Stromal cell of bone marrow (primary cell): ENCODE data around the gene B9D1.

ENCODE experiments used
- DNase-seq: peaks from one replicate; pipeline ENCODE4 v3.0.0-alpha.2; 2012; ENCODE audit warnings: low read depth

The B9D1 gene

DNA sequence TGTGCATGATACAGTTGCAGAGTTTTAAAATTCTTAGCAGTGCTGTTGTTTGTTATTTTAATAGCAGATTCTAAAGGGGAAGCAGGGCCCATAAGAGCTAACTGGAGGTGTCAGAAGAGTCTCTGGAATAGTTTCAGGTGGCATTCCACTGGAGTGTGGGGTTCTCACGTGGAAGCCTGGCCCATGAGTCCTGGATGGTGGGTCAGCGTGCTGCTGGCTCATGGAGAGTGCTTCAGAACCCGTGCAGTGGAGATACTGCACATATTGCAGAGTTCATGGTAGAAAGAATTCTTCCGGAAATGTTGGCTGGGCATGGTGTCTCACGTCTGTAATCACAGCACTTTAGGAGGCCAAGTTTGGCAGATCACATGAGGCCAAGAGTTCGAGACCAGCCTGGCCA is 43.9 kb downstream of the B9D1 start:
- no peak for DNase-seq

DNA sequence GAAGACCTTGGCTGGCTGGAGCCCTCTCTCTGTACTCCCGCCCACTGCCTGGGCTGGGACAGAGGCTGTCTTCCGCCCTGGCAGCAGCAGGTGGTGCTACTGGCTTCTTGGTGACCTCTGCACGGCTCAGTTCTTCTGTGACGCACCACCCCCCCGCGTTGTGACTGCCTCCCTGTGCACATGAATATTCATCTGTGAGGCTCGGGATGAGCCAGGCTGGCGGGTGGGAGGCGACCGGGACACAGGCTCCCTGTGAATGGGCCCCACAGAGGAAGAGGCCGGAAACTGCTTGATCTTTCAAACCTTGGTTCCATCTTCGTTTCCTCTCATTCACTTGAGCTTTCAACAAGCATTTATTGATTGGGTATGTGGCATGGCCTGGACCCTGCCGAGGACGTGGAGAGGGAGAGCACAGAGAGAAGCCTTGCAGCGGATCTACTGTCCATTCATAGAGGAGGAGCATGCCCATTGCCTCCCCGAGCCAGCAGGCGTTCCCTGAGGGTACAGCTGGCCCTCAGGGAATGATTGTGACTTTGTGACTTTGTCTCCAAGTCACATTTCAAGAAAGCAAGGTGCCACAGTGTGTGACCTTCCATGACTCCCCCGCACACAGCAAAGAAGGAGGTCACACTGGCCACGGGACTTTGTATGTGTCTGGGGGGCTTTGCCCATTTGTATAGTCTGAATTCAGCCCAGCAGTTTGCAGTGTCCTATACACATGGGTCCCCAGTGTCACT is 45.0 kb downstream of the B9D1 start:
- no peak for DNase-seq

DNA sequence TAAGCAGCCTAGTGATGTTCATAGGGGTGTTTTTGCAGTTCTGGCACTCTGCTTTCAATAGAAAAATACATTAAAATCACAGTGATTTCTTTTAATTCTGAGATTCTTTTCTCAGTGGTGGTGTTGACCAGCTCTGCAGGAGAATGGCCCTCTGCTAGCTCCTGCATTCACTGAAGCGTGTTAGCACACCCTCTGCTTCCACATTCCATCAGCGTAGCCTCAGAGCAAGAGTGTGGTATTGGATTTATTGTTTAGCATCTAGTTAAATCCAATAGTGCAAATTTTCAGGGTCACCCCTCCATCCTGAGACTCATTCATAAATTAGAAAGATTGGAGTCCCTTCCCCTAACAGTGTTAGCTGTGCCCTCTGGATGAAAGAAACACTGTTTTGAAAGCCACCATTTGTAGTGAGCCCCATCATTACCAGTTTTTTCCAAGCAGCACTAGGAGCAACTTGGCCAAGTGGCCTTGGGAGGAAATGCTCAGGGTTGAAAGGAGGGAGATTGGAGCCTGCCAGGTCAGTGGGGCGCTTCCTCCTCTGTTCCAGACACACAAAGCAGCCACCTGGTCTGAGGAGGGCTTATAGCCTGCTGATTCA is 45.7 kb downstream of the B9D1 start:
- DNase-seq: no peak

DNA sequence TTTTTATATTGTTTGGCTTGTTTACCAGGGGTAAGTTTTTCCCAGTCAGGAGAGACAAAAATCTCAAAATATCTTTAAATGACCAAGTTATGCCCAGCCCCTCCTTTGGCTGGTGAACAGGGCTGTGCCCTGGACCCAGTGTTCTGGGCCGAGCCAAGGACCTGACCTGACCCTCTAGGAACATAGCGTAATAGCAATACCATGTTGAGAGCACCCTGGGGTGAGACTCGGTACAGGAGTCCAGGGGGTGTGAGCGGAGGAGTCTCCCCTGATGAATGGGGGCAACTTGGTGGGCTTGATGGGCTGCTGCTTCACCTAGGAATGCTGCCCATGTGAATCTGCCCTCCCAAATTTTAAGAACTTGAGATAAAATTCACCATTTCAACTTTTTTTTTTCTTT is 47.4 kb downstream of the B9D1 start:
- DNase-seq: no peak

DNA sequence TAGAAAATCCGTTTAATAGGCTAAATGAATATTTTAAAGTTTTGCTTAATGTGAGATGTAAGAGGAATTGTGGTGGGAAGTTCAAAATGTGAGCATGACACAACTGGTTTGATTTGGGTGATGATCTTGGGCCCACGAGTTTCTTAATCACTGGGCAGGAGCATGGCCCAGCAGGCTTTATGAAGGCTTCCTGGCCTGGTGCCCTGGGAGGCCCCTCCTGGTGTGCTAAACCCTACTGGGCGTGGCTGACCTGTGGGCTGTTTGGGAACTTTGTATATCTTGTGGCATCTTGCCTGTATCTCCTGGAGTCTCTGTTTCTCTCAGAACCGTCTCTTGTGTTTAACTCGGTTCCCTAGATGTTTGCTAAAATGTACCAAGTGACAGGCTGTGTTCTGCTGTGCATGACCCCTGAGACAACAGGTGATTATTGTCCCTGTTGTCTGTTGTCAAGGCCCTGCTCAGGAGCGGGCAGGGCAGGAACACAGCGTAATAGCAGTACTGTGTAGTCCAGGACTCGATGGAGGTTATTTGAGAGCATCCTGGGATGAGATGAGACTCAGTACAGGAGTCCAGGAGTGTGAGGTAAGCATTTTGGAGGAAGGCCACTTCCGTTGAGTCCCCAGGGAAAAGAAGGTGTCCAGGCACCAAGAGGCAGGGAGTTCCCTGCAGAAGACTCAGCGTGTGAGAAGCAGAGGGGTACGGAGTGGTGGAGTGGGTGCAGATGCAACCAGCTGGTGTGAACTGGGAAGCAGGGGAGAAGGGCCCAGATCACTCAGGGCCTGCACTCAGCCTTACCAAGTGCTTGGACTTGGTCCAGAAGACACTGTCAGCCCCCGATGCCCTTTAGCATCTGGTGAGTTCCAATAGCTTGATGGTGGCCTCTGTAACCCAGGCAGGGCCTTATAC is 48.5 kb downstream of the B9D1 start:
- DNase-seq: no peak

DNA sequence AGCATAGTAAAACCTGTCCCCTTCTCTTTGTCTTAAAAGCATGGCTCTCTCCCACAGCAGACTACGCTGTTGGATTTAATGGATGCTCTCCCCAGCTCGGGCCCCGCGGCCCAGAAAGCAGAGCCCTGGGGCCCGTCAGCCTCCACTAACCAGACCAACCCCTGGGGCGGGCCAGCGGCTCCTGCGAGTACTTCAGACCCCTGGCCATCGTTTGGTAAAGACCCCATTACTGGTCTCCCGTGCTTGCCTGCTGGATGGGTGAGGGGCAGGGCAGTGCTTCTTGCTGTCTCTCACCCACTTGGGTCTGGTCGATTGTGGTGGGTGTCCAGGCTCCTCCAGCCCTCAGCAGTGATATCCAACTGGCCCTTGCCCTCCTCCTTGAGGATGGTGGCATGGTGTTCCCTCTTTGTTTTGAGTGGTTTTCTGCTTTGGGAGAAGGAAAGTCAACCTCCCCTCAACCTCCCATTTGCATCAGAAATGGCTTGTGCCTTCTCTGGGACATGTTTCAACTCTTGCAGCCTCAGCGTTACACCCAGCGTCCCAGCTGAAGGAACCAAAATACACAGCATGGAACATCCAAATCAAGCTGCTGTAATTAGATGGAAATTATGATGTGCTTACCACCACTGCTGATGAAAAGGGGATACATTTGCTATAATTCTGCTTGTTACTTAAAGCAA is 49.3 kb downstream of the B9D1 start:
- no peak for DNase-seq

DNA sequence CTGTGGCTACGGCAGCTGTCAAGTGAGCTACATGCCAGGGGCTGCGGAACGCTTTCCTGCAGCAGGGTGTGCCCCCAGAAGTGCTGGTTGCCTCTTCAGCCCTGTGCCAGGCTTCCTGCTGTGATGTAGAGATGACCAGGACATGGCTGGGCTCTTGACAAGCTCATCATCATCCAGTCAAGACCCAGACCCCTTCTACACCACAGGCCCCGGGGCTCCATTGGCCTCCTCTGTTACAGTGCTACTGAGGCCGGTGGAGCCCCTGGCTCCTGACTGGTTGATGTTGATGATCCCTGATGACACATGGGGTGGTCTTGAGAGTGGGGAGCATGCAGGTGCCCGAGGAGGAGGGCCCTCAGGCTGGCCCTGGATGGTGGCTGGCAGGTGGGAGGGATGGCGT is 50.1 kb downstream of the B9D1 start:
- DNase-seq: no peak

DNA sequence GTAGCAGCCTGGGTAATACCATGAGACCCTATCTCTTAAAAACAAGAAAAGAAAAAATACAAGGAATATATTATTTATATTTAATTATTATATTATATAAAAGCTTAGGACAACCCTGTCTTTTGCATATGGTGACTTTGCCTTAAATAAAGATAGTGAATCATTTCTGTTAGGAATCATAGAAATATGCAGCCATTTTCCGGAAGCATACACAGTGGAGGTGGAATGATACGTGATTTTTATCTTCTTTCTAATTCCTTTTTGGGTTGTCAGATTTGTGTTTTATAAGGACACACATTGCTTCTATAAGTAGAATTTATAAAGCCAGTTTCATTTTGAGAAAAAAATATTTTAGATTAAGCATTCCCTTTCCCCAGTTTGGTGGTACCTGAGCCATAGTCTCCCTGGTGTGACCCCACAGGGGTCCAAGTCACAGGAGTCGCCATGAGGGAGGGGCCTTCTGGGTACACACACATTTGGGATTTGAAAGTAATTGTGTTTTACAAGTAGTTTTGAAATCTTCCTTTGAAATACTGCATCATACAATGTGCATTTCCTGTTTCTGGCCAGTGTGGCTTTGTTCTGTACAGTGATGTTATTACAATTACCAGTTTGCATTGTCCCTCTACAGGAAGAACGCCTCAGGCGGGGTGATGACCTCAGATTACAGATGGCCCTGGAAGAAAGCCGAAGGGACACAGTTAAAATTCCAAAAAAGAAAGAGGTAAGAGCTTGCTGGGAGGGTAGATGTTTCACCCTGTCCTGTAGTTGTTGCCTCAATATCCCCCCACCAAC is 50.9 kb downstream of the B9D1 start:
- DNase-seq: no peak

DNA sequence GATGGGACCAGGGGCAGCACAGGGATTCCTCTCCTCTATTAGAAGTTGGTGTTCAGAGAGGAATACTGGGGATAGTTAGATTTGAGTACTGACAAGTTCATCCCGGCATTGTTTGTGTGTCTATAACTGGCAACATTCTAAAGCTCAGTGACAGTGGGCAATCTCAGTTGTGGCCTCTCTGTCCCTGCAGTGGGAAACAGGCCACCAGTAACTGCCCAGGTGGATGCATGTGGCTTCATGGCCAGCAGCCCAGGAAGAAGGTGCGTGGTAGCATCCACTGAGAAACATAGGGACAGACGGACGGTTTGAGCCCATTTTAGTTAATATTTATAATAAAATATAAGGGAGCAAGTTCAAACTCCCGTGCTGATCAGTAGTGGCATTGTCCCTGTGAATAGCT is 51.5 kb downstream of the B9D1 start:
- no peak for DNase-seq

DNA sequence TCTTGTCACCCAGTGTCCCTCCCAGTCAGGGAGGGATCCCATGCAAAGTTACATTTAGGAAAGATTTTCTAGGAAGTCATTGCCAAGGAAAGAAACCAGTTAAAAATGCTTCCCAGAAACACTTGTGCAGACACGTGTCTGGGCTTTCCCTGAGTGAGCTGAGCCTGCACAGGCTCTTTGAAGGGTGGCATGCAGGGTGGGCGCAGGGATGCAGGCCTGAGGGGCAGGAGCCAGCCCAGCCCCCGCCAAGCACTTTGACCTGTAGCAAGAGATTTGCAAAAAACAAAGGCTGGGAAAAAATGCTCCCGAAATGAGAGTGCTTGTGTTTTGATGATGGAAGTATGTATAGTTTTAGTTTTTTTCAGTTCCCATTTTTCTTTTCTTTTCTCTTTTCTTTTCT is 52.4 kb downstream of the B9D1 start:
- no peak for DNase-seq

DNA sequence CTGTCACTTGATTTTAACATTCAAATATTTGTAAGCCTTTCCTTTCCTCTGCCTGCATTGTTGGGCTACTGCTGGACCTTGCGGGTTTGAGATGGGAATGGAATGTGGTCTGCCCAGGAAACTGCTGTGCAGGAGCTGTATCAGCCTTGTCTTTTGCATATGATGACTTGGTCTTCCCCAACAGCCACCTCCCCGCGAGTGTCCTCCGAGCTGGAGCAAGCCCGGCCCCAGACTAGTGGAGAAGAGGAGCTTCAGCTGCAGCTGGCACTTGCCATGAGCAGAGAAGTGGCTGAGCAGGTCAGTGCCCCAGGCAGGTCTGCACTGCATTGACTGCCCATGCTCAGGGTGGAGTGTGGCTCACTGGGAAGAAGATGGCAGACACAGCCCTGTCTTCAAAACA is 52.8 kb downstream of the B9D1 start:
- DNase-seq: no peak

DNA sequence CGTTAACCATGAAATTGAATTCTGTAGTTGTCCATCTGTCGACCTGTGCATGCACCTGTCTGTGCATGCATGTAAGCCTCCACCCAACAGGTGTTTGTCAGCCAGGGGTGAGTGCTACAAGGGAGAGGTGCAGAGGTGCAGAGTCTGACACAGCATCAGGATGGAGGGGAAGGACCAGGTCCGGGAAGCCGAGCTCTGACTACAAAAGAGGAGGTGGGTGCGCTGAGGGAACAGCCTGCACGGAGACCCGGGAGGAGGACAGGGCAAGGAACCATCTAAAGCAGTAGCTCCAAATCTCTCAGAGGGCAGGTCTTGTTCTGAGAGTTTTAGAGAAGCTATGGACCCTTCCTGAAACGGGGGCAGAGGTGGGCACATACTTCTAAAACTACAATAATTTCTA is 54.1 kb downstream of the B9D1 start:
- no peak for DNase-seq

DNA sequence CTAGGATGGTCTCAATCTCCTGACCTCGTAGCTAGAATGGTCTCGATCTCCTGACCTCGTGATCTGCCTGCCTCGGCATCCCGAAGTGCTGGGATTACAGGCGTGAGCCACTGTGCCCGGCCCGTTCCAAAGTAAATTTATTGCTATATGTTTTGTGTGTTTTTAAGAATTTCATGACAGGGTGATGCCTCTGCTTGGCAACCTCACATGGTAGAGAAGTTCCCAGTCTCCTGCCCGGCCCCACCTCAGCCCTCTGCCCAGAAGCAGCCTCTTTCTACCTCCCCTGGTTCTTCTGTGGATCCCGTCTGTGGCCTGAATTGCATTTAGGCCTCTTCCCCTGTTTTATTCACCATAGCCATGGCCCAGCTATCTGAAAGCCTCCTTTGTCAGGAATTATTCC is 55.0 kb downstream of the B9D1 start:
- DNase-seq: no peak

DNA sequence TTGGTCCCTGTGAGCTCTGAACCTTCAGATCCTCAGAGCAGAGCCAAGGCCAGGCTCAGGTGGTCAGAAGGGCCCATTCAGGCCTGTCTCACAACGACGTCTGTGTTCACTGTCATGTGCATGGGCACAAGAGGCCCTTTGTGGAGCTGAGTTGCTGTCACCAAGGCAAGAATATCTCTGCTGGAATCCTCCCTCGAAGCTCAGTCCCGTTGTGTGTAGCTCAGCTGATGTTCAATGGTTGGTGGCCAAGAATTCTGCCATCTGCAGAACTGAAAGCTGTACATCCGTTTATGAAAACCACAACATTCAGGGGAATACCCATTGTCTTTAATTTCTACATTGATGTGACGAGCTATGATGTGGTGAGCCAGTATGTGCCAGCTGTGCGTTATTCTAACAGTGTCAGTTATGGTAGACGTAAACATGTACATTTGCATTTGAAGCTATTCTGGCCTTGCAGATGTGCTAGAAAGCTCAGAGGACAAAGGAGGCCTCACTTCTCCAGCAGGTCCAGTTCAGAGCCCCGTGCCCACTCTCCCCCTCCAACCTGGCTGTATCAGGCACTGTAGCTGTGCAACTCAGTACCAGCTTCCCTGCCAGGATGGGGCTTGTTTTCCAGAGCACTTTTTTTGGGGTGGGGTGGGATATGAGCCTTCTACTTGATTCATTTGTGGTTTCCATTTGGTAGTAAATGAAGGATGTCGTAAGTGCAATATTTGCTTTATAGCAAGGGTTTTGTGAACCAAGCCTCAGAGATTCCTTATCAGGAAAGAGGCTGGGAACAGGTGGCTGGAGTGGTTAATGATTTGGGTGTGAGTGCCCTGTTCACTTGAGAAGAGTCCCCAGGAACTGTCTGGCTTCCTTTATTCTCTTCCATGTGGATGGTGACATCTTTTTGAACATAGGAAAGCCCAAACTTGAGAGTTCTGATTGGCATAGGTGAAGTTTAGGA is 56.1 kb downstream of the B9D1 start:
- no peak for DNase-seq

DNA sequence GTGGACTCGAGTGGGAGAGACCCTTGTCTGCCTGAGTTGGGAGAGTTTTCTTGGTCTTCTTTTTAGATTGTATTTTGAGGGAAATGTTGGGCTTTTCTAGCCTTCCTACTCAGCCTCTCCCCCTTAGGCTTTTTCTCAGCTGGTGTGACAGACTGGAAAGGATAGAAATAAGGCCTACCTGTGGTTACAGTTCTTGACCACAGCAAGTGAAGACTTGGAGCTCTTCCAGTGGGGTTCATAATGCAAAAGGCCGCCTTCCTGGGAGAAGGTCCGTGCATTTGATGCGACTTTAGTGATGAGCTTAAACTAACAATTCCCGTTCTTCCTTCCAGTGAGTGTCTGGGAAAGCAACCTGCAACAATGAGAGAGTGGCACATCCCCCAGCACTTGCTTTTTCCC is 56.8 kb downstream of the B9D1 start:
- no peak for DNase-seq

DNA sequence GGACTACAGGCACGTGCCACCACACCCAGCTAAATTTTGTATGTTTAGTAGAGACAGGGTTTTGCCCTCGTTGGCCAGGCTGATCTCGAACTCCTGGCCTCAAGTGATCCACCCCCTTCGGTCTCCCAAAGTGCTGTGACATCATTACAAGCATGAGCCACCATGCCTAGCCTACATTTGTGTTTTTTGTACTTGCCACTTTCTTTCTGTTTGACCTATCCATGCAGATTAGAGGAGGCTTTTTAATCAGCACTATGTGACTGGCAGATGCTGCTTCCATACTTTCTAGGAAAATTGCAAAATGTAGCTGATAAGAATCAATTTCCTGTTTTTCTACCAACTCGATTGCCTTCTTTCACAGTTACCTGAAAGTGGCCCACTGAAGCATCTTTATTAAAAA is 57.3 kb downstream of the B9D1 start:
- DNase-seq: no peak

DNA sequence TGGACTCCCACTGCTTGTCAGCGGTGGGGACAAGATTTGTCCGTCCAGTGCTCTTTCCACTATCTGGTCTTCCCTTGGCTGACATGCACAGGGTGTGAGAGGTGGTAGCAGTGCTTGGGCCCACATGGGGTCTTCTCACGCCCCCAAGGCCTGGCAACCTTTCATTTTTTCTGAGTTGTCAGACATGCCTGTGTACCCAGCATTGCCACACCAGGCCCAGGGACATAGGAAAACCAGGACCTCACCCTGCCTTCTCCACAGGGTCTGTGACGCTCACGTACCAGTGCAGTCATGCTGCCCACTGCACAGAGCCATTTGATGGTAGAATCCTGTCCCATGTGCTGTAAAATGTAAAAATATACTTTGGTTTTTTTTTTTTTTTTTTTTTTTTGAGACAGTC is 57.8 kb downstream of the B9D1 start:
- no peak for DNase-seq

DNA sequence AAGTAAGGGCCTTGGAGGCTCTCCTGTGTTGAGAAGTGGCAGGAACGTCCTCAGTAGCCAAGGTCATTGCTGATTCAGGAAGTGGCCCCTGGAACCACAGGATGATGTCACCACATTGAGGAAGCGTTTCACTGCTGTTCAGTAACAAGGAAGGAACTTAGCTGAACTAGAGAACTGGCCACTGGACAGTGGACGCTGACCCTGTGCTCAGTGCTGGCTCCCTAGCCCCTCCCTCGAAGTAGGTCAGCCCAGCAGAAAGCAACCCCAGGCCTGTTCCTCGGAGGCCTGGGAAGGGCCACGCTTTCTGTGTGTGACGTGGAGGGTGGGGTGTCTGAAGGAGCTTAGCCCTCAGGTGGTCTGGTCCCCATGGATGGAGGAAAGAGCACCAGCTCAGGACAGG is 58.3 kb downstream of the B9D1 start:
- no peak for DNase-seq

DNA sequence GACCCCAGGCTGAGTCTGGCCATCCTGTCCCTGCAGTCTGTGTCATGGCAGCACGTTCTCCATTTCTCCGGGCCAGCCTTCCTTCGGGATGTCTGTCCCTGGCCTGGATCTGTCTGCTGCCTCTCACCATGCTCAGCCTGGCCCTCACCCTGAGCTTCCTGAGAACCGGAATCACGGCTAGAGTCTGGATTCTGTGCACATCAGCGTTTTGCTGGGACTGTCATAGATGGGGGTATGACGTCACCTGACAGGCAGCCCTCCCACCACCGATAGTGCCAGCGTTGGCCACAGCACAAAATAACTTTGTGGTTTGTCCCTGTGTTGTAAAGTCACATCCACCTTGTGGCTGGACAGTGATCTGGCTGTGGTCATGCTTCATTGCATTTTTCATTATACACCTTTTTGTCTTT is 59.2 kb downstream of the B9D1 start:
- no peak for DNase-seq

DNA sequence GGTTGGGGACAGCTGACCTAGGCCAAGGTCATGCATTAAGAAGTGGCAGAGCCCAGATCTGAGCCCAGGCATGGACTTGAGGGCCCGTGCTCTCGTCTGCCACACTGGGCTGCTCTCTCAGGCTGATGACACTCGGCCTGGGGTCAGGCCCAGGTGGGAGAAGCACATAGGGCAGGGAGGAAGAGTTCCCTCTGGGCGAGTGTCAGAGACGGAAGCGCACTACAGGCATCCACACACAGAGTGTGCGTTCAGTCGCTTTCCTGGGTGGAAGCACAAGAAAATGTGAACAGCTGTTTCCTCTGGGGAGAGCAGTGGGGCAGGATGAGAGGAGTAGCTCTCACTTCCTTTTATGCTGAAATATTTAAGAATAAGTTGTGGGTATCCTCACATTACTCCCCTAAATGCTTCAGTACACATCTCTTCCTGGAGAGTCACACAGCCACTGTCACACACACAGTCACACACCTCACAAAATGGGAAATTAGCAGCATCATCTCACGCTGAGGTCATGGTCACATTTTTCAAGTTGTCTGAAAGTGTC is 59.7 kb downstream of the B9D1 start:
- no peak for DNase-seq
